Mucosa of descending colon (tissue), 3 donors: ENCODE data around the gene PPP1R3A. TPM values are rescaled to one million over a fixed set of nuclear protein-coding genes. Genes with fewer than 3 reads are reported as not detected.
"Not testable (repeated sequence)": the region's sequence is repeated elsewhere in the genome, so short reads cannot be mapped to it uniquely, and the experiment has no call there.

ENCODE experiments used
- ATAC-seq: fragments of 200-7000 bp; cut with Tn5 transposase; one replicate; pipeline ENCODE4 v1.9.1; 2020; ENCODE audit warnings: mild to moderate bottlenecking, moderate library complexity
- DNase-seq, 3 donors: peaks; one replicate each; pipeline ENCODE4 v3.0.0-alpha.2; 2020
- H3K36me3 ChIP-seq: fragments of 200-600 bp; one replicate; pipeline ENCODE4 v1.8.0; 2021; ENCODE audit warnings: low read depth, mild to moderate bottlenecking
- H3K4me1 ChIP-seq: fragments of 200-600 bp; one replicate; pipeline ENCODE4 v1.8.0; 2021; ENCODE audit warnings: low read depth, mild to moderate bottlenecking
- H3K4me3 ChIP-seq: fragments of 200-600 bp; one replicate; pipeline ENCODE4 v1.8.0; 2021; ENCODE audit warnings: mild to moderate bottlenecking
- H3K9me3 ChIP-seq: fragments of 200-600 bp; one replicate; pipeline ENCODE4 v1.8.0; 2021; ENCODE audit warnings: mild to moderate bottlenecking
- intact Hi-C, 2 donors: fragments of 100-400 bp; cut with DNase I in 1 of 2; cut with micrococcal nuclease in 1 of 2; formaldehyde crosslinking; loops; one replicate each; pipeline versions ENCODE4 v1.11.0 to v1.11.1; 2022; cut with DNase I, micrococcal nuclease
- total RNA-seq, 3 donors: library from RNA; stranded (reverse); fragmentation: NEBNext Ultra II Directional in 2 of 3; extraction: Animal tissue kit (Norgen Biotek cat#: 25700) in 2 of 3; gene quantifications; one replicate each; pipeline versions ENCODE4 v1.2.1 to v1.2.4, GENCODE V29; 2021 to 2023
- TF ChIP-seq, protein P1 (sequence below): fragments of 200-600 bp; IDR thresholded peaks from one replicate; pipeline ENCODE4 v1.8.0; 2022; ENCODE audit warnings: antibody characterized with exemption, mild to moderate bottlenecking
- donor health status: DM: no; HTN: no; CAD: no; lungs with moderate emphysema.
- donor health status: DM: no; HTN: no; CAD: no.
- donor health status: DM: no; HTN: yes; CAD: no.

The PPP1R3A gene
- total RNA-seq, 3 donors from 2014 or later: 0.27 TPM; not detected in 2

DNA sequence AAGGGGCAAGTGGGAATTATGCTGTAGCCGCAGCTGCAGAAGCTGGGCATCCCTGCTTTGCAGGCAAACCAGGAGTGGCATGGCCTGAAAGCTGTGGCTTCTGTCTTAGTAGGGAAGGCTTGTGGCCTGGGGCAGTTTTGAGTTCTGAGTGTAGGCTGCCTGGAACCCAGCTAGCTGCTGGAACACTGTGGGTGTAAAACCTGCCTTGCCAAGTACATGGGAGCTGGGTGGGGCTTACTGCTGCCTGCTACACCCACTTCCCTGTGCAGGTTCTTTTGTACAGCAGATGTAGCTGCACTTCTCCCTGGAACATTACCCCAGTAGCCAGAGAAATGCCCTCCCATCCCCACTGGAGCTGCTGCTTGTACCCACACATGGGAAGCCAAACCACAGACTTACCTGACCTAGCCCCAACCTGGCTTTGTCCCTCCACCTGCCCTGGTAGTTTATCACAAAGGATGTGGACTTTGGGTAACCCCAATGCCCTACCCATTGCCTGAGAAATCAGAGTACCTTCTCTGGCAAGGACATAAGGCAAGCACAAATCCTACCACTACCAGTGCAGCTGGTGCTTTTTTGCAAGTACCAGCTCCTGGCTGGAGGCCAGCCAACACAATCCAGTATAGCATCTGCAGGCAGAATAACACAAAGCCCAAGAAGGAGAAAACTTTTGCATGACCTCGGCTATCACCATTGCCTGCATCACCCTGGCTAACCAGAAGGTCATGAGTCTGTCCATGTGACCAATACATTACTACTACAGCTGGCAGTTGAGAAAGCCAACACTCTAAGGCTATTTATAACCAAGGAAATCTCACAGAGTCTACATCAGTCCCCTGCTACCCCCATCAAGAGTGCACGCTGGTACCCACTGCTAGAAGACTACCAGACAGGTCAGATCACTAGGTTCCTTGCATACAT is 26.5 kb upstream of the PPP1R3A start:
- Histone ChIP-seq H3K4me1 (no peaks in the 10 kb centered on the region), H3K9me3 (no peaks in the 10 kb centered on the region), H3K4me3 (no peak overlapping the region), H3K36me3 (no peaks in the 10 kb centered on the region)
- ATAC-seq (no peak), DNase-seq (no peak)
- intact Hi-C loops: no loop called here
- TF ChIP-seq, protein P1, sequence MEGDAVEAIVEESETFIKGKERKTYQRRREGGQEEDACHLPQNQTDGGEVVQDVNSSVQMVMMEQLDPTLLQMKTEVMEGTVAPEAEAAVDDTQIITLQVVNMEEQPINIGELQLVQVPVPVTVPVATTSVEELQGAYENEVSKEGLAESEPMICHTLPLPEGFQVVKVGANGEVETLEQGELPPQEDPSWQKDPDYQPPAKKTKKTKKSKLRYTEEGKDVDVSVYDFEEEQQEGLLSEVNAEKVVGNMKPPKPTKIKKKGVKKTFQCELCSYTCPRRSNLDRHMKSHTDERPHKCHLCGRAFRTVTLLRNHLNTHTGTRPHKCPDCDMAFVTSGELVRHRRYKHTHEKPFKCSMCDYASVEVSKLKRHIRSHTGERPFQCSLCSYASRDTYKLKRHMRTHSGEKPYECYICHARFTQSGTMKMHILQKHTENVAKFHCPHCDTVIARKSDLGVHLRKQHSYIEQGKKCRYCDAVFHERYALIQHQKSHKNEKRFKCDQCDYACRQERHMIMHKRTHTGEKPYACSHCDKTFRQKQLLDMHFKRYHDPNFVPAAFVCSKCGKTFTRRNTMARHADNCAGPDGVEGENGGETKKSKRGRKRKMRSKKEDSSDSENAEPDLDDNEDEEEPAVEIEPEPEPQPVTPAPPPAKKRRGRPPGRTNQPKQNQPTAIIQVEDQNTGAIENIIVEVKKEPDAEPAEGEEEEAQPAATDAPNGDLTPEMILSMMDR: no peak

DNA sequence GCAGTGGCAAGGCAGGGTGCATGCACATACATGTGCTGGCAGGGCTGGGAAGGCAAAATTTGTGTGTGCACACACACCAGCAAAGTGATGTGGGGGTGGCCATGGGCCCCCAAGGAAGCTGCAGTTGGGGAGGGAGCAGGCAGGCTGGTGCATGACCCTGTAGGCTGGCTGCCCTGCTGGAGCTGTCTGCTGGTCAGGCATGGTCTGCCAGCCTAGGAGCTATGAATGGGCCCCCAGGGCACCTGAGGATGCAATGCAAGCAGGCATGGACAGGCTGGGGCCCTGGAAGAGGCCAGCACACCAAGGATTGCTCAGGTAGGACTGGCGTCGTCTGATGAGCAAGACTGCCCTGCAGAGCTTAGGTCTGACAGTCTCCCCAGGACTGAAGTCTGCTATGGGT is 18.2 kb upstream of the PPP1R3A start:
- no peaks in the 10 kb centered on the region for H3K36me3 ChIP-seq
- TF ChIP-seq, protein P1: no peak
- intact Hi-C loops: no loop called here
- ATAC-seq: no peak
- no peaks in the 10 kb centered on the region for H3K4me1 ChIP-seq
- no peak overlapping the region for H3K4me3 ChIP-seq
- DNase-seq: no peak
- no peaks in the 10 kb centered on the region for H3K9me3 ChIP-seq

DNA sequence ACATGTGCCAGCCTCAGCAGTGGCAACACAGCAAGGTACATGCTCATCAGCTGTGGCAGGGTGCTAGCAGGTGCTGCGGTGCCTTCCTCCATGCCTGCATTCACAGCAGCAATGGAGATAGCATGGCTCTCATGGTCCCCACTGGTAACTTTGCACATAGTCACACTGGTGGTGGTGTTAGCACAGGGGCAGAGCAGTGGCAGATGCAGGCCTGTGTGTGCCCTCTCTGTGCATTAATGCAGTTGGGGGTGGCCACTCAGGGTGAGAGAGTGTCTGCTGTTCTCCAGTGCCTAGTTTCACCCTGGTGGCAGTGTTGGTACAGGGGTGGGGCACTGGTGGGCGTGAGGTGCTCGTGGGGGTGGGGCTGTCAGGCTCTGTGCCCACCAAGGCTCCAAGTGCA is 17.7 kb upstream of the PPP1R3A start:
- no peak overlapping the region for H3K4me3 ChIP-seq
- no peaks in the 10 kb centered on the region for H3K4me1 ChIP-seq
- ATAC-seq (no peak), DNase-seq (no peak)
- no peaks in the 10 kb centered on the region for H3K9me3 ChIP-seq
- no peaks in the 10 kb centered on the region for H3K36me3 ChIP-seq
- TF ChIP-seq, protein P1: no peak
- intact Hi-C loops: no loop called here

DNA sequence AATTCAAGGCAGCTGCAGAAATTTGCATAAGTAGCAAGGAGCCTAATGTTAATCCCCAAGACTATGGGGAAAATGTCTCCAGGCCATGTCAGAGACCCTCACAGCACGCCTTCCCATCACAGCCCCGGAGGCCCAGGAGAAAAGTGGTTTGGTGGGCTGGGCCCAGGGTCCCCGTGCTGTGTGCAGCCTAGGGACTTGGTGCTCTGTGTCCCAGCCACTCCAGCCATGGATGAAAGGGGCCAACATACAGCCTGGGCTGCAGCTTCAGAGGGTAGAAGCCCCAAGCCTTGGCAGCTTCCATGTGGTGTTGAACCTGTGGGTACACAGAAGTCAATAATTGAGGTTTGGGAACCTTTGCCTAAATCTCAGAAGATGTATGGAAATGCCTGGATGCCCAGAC is 10.6 kb upstream of the PPP1R3A start:
- intact Hi-C loops, DNase-seq, ATAC-seq, H3K9me3 ChIP-seq, H3K4me3 ChIP-seq, H3K36me3 ChIP-seq, H3K4me1 ChIP-seq: not testable (repeated sequence)

DNA sequence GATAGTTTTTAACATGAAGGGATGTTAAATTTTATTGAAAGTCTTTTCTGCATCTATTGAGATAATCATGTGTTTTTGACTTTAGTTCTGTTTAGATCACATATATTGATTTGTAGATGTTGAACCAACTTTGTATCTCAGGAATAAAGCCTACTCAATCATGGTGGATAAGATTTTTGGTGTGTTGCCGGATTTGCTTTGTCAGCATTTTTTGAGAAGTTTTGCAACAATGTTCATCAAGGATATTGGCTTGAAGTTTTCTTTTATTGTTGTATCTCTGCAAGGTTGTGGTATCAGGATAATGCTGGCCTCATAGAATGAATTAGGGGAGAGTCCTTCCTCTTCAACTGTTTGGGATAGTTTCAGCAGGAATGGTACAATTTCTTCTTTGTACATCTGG is 9.3 kb upstream of the PPP1R3A start:
- TF ChIP-seq, protein P1: no peak
- intact Hi-C loops: no loop called here
- no peaks in the 10 kb centered on the region for H3K4me1 ChIP-seq
- ATAC-seq (no peak), DNase-seq (no peak)
- H3K36me3 ChIP-seq: no peaks in the 10 kb centered on the region
- H3K4me3 ChIP-seq: no peak overlapping the region
- H3K9me3 ChIP-seq: no peaks in the 10 kb centered on the region

DNA sequence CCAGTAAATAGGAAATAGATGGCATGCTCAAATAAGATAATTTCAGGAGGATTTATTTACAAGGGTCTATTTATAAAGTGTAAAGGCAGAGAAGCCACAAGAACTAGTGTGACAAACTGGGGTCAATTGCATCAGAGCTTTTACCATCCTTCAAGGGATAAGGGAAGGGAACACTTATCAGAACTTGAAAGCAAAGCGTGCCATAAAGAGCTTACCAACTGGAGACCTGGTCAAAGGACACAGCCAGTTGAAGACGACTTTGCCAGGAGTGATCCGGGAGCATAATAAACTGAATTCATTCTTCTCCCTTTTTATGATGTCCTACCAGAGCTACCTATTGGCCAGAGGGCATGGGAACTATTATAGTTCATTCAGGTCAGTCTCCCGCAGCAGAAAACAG is 3.2 kb upstream of the PPP1R3A start:
- Histone ChIP-seq H3K36me3 (no peaks in the 10 kb centered on the region), H3K4me3 (no peak overlapping the region), H3K9me3 (no peaks in the 10 kb centered on the region), H3K4me1 (no peaks in the 10 kb centered on the region)
- TF ChIP-seq, protein P1: no peak
- no peak for DNase-seq
- intact Hi-C loops: no loop called here
- ATAC-seq: no peak
